PFSK-1 (cell line): Measurements from ENCODE around the gene TWF2.

Experiments used
- FOXP2 ChIP-seq: optimal IDR thresholded peaks from 2 replicates; pipeline ENCODE3; 2011; ENCODE audit warnings: borderline replicate concordance, control low read depth, inconsistent platforms; ENCODE audit not compliant: insufficient read depth; ENCODE audit errors: extremely low read length, extremely low read depth
- POLR2AphosphoS5 ChIP-seq: IDR thresholded peaks from 2 replicates; pipeline ENCODE4 v1.6.1; 2012; ENCODE audit warnings: low read depth, mild to moderate bottlenecking, control low read depth, low read length, moderate library complexity
- SIN3A ChIP-seq: IDR thresholded peaks from 2 replicates; pipeline ENCODE4 v1.6.1; 2012; ENCODE audit warnings: mild to moderate bottlenecking, low read length, moderate library complexity, borderline replicate concordance; ENCODE audit not compliant: insufficient read depth
- TAF1 ChIP-seq: IDR thresholded peaks from 2 replicates; pipeline ENCODE4 v1.6.1; 2012; ENCODE audit warnings: low read length, control low read depth, borderline replicate concordance; ENCODE audit not compliant: insufficient read depth
- TF ChIP-seq, protein P1 (sequence below), 2 experiments: IDR thresholded peaks; 2 replicates each; pipeline versions ENCODE4 v1.6.1 to v1.8.0; 2011 to 2012; ENCODE audit warnings: low read depth in 2 of 2, low read length in 2 of 2, control low read depth in 1 of 2, inconsistent platforms in 1 of 2, mild to moderate bottlenecking in 1 of 2, moderate library complexity in 1 of 2; ENCODE audit not compliant: insufficient read depth in 1 of 2

Gene TWF2

GRCh38 chr3:52256622-52257021 is 17.7 kb upstream of the TWF2 start:
- TF ChIP-seq, protein P1, sequence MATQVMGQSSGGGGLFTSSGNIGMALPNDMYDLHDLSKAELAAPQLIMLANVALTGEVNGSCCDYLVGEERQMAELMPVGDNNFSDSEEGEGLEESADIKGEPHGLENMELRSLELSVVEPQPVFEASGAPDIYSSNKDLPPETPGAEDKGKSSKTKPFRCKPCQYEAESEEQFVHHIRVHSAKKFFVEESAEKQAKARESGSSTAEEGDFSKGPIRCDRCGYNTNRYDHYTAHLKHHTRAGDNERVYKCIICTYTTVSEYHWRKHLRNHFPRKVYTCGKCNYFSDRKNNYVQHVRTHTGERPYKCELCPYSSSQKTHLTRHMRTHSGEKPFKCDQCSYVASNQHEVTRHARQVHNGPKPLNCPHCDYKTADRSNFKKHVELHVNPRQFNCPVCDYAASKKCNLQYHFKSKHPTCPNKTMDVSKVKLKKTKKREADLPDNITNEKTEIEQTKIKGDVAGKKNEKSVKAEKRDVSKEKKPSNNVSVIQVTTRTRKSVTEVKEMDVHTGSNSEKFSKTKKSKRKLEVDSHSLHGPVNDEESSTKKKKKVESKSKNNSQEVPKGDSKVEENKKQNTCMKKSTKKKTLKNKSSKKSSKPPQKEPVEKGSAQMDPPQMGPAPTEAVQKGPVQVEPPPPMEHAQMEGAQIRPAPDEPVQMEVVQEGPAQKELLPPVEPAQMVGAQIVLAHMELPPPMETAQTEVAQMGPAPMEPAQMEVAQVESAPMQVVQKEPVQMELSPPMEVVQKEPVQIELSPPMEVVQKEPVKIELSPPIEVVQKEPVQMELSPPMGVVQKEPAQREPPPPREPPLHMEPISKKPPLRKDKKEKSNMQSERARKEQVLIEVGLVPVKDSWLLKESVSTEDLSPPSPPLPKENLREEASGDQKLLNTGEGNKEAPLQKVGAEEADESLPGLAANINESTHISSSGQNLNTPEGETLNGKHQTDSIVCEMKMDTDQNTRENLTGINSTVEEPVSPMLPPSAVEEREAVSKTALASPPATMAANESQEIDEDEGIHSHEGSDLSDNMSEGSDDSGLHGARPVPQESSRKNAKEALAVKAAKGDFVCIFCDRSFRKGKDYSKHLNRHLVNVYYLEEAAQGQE (IDR thresholded peaks at IDR 0.05; ENCODE audit: insufficient read depth in 1 of 2, low read depth in 2 of 2, low read length in 2 of 2): no peak
- no peak for TF ChIP-seq FOXP2
- no peak for TF ChIP-seq TAF1
- no peak for TF ChIP-seq POLR2AphosphoS5
- TF ChIP-seq SIN3A: no peak

GRCh38 chr3:52256159-52256558 is 17.2 kb upstream of the TWF2 start:
- TF ChIP-seq SIN3A: no peak
- TF ChIP-seq, protein P1 (IDR thresholded peaks at IDR 0.05; ENCODE audit: insufficient read depth in 1 of 2, low read depth in 2 of 2, low read length in 2 of 2): no peak
- TF ChIP-seq FOXP2: no peak
- no peak for TF ChIP-seq POLR2AphosphoS5
- no peak for TF ChIP-seq TAF1

DNA sequence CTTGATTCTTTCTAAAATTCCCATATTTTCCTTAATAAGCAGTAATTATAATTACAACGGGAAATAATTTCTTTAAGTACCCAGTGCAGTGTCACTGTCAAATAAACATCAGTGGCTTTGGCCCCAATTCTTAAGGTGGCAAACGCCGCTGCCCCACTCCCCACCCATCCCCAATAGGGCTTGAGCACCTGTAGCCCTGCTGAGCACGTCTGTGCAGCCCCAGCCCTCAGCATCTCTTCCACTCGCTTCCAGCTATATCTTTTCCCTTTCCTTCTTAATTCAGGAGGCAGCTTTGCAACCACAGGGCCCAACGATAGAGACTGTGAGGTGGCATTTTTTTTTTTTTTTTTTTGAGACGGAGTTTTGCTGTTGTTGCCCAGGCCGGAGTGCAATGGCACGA is 15.7 kb upstream of the TWF2 start:
- no peak for TF ChIP-seq FOXP2
- TF ChIP-seq SIN3A: no peak
- TF ChIP-seq POLR2AphosphoS5: no peak
- TF ChIP-seq TAF1: no peak
- TF ChIP-seq, protein P1 (IDR thresholded peaks at IDR 0.05; ENCODE audit: insufficient read depth in 1 of 2, low read depth in 2 of 2, low read length in 2 of 2): no peak

DNA sequence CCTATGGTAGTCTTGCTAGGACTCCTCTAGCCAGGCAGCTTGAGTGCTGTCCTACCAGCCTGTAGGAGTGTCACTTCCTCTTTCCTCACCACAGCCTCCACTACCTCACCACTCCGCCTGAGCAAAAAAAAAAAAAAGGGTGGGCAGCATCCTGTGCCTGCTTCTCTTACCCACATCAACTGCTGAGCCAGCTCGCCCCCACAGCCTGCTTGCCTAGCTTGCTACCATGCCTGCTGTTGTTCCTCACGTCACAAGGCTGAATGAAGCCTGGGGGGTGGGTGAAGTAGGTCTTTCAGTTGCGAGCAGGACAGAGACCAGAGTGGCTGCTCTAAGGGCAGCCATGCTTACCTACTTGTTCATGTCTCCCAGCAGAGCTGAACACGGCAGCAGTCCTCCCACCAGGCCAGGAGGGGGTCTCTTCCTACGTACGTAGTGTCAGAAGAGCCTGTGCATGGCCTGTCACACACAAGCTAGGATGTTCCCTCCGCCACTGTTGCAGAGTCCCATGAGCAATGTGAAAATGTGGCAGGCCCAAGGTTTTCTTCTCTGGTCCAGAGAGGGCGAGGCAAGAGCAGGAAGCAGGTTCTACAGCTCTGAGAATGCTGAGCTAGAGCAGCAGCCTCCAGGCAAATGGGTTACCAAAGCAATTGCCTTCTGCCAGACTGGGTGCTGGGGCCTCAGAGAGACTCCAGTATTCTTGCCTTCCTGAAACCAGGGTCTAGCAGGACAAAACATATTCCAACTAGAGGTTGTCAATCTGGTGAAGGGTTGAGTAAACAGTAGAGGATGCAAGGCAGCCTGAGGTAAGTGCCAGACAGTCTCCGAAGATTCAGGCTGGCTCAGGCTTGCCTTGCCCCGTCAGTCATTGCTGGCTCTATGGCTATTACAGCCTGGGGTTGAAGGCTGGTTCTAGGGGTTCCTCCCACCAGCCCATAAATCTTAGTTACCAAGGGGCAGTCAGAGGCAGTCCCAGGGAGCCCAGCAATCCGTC is 14.7 kb upstream of the TWF2 start:
- TF ChIP-seq, protein P1 (IDR thresholded peaks at IDR 0.05; ENCODE audit: insufficient read depth in 1 of 2, low read depth in 2 of 2, low read length in 2 of 2): no peak
- TF ChIP-seq SIN3A: no peak
- no peak; the same call in 1 of the 2 replicates for TF ChIP-seq POLR2AphosphoS5
- no peak for TF ChIP-seq TAF1
- TF ChIP-seq FOXP2: no peak
